ENCODE measurements around the gene KANTR.

KANTR gene

DNA sequence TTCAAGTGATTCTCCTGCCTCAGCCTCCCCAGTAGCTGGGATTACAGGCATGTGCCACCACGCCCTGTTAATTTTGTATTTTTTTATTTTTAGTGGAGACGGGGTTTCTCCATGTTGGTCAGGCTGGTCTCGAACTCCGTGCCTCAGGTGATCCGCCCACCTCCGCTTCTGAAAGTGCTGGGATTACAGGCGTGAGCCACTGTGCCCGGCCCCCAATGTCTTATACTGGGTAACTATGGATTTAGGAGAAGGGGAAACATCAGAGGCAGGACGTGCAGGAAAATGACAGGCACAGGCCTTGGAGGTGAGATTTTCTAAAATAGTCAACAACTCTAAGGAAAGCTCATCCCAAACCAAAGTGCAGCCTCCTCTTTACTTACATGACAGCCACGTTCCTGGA is 22.9 kb upstream of the KANTR start:
- no peaks in the 10 kb centered on the region for H3K36me3 ChIP-seq (replicated peaks; ENCODE audit: insufficient read depth, low read length)
- no peaks in the 10 kb centered on the region for H3K9me2 ChIP-seq (replicated peaks; ENCODE audit: insufficient read depth, low read length)
- TF ChIP-seq EZH2 (optimal IDR thresholded peaks at IDR 0.05; ENCODE audit: low read depth, low read length): no peak
- no peak for TF ChIP-seq EZH2phosphoT487 (IDR thresholded peaks at IDR 0.05; ENCODE audit: low read length)
- TF ChIP-seq, protein P1, sequence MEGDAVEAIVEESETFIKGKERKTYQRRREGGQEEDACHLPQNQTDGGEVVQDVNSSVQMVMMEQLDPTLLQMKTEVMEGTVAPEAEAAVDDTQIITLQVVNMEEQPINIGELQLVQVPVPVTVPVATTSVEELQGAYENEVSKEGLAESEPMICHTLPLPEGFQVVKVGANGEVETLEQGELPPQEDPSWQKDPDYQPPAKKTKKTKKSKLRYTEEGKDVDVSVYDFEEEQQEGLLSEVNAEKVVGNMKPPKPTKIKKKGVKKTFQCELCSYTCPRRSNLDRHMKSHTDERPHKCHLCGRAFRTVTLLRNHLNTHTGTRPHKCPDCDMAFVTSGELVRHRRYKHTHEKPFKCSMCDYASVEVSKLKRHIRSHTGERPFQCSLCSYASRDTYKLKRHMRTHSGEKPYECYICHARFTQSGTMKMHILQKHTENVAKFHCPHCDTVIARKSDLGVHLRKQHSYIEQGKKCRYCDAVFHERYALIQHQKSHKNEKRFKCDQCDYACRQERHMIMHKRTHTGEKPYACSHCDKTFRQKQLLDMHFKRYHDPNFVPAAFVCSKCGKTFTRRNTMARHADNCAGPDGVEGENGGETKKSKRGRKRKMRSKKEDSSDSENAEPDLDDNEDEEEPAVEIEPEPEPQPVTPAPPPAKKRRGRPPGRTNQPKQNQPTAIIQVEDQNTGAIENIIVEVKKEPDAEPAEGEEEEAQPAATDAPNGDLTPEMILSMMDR (IDR thresholded peaks at IDR 0.05; ENCODE audit: low read length): no peak
- no peaks in the 10 kb centered on the region for H4K20me1 ChIP-seq (ENCODE audit: insufficient read depth, low read length)
- peak overlapping the region; percentile 78; the same call in 1 of the 2 replicates for H3K4me3 ChIP-seq (ENCODE audit: low read length)
- peaks cover 18% of the 10 kb centered on the region for H3F3A ChIP-seq (ENCODE audit: insufficient read depth, low read length)
- H2AFZ ChIP-seq (ENCODE audit: low read length): no peak overlapping the region
- H3K4me1 ChIP-seq (ENCODE audit: low read length): peaks cover 4% of the 10 kb centered on the region; the same call in 1 of the 2 replicates
- no peaks in the 10 kb centered on the region for H3K79me2 ChIP-seq (ENCODE audit: low read length)
- H3K9ac ChIP-seq (ENCODE audit: low read length): no peak overlapping the region
- no peaks in the 10 kb centered on the region for H3K9me3 ChIP-seq (replicated peaks; ENCODE audit: insufficient read depth, low read length)
- DNase-seq: no peak
- H3K4me2 ChIP-seq (ENCODE audit: low read depth, low read length): peak overlapping the region; percentile 84; the same call in 1 of the 2 replicates
- H3K27ac ChIP-seq (ENCODE audit: low read length): no peak overlapping the region
- no peaks in the 10 kb centered on the region for H3K27me3 ChIP-seq (replicated peaks; ENCODE audit: insufficient read depth, low read length)

DNA sequence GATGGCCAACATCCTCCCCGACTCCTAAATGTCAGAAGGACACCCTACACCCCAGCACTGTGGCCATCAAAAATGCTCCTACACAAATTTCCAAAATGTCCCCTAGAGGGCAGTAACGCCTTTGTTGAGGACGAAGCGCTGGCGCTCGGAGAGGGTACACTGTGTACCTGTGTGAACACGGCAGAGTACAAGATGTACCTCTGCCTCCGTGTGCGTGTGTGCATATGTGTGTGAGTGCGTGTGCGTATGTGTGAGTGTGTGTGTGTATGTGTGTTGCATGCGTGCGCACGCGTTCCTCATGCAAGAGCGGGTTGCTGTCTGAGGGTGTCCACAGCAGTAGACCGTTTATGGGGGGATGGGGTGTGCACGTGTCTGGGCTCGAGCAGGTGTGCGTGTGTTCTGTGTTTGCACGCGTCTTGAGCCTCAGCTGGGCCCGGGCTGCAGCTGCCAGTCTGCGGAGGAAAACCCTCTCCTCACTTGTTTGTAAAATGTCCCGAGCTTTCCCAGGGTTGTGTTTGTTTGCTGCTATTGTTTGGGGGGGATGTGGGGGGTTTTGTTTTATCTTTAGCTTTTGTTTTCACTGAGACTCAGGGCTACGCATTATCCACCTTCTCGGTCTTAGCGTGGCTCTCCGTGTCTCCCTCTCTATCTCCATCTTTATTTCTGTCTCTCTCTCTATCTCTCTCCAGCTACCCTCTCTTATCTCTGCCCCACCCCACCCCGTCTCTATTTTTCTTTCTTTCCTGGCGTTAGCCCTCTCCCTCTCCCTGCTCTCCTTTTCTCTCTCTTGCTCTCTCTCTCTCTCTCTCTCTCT is 22.1 kb upstream of the KANTR start:
- Histone ChIP-seq H3K27me3 (replicated peaks; ENCODE audit: insufficient read depth, low read length) (no peaks in the 10 kb centered on the region), H3K4me1 (ENCODE audit: low read length) (peaks cover 4% of the 10 kb centered on the region; the same call in 1 of the 2 replicates), H3K4me3 (ENCODE audit: low read length) (peak overlapping the region; percentile 78), H3K36me3 (replicated peaks; ENCODE audit: insufficient read depth, low read length) (no peaks in the 10 kb centered on the region), H2AFZ (ENCODE audit: low read length) (peak overlapping the region; percentile 81), H3F3A (ENCODE audit: insufficient read depth, low read length) (peaks cover 18% of the 10 kb centered on the region), H3K9me2 (replicated peaks; ENCODE audit: insufficient read depth, low read length) (no peaks in the 10 kb centered on the region), H3K9ac (ENCODE audit: low read length) (peak overlapping the region; percentile 40), H3K4me2 (ENCODE audit: low read depth, low read length) (peak overlapping the region; percentile 84), H3K27ac (ENCODE audit: low read length) (peak overlapping the region; percentile 42; the same call in 1 of the 2 replicates), H3K79me2 (ENCODE audit: low read length) (no peaks in the 10 kb centered on the region), H4K20me1 (ENCODE audit: insufficient read depth, low read length) (no peaks in the 10 kb centered on the region), H3K9me3 (replicated peaks; ENCODE audit: insufficient read depth, low read length) (no peaks in the 10 kb centered on the region)
- peak; percentile 89 for DNase-seq
- TF ChIP-seq EZH2phosphoT487 (IDR thresholded peaks at IDR 0.05; ENCODE audit: low read length): no peak
- TF ChIP-seq EZH2 (optimal IDR thresholded peaks at IDR 0.05; ENCODE audit: low read depth, low read length): no peak
- TF ChIP-seq, protein P1 (IDR thresholded peaks at IDR 0.05; ENCODE audit: low read length): peak; percentile 71

DNA sequence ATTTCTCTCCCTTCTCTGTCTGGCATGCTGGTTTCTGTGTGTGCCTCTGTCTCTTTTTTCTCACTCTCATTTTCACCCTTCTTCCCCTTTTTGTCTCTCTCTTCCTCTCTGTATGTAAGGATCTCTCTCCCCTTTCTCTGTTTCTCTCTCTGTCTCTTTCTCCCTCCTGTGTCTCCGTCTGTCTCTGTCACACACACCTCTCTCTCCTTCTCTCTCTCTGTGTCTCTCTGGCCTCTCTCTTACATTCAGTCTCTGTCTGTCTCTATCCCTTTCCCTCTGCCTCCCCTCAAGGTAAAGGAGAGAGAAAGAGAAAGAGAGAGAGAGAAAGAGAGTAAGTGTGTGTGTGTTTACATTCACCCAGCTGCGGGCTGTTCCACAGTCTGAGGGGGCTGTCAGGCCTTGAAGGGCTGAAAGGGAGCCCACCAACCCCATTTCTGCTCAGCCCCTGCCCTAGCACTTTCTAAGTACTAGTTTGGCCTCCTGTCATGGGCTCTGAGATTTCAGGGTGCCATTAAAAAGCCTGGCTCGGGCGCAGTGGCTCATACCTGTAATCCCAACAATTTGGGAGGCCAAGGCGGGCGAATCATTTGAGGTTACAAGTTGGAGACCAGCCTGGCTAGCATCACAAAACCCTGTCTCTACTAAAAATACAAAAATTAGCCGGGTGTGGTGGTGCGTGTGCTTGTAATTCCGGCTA is 21.4 kb upstream of the KANTR start:
- Histone ChIP-seq H3K4me2 (ENCODE audit: low read depth, low read length) (peak overlapping the region; percentile 84), H3F3A (ENCODE audit: insufficient read depth, low read length) (peaks cover 18% of the 10 kb centered on the region), H2AFZ (ENCODE audit: low read length) (peak overlapping the region; percentile 81), H3K9me3 (replicated peaks; ENCODE audit: insufficient read depth, low read length) (no peaks in the 10 kb centered on the region), H3K27me3 (replicated peaks; ENCODE audit: insufficient read depth, low read length) (no peaks in the 10 kb centered on the region), H3K9me2 (replicated peaks; ENCODE audit: insufficient read depth, low read length) (no peaks in the 10 kb centered on the region), H3K79me2 (ENCODE audit: low read length) (no peaks in the 10 kb centered on the region), H3K4me1 (ENCODE audit: low read length) (peaks cover 4% of the 10 kb centered on the region; the same call in 1 of the 2 replicates), H3K36me3 (replicated peaks; ENCODE audit: insufficient read depth, low read length) (no peaks in the 10 kb centered on the region), H3K4me3 (ENCODE audit: low read length) (peak overlapping the region; percentile 78), H3K9ac (ENCODE audit: low read length) (peak overlapping the region; percentile 40), H3K27ac (ENCODE audit: low read length) (peak overlapping the region; percentile 42; the same call in 1 of the 2 replicates), H4K20me1 (ENCODE audit: insufficient read depth, low read length) (no peaks in the 10 kb centered on the region)
- DNase-seq: no peak
- TF ChIP-seq, protein P1 (IDR thresholded peaks at IDR 0.05; ENCODE audit: low read length): no peak
- TF ChIP-seq EZH2 (optimal IDR thresholded peaks at IDR 0.05; ENCODE audit: low read depth, low read length) (no peak), EZH2phosphoT487 (IDR thresholded peaks at IDR 0.05; ENCODE audit: low read length) (no peak)

Measured in MM.1S (cell line).